Limb (tissue), 2 donors: ENCODE data around the gene NLE1.
A peak's percentile ranks its signal among the peaks of the same experiment; 100 is the strongest.
"Not testable (repeated sequence)": the region's sequence is repeated elsewhere in the genome, so short reads cannot be mapped to it uniquely, and the experiment has no call there.

Experiments
- DNase-seq, 2 donors: peaks; one replicate each; pipeline ENCODE4 v3.0.0-alpha.2; 2016; ENCODE audit errors: extremely low spot score in 2 of 2

Gene NLE1

DNA sequence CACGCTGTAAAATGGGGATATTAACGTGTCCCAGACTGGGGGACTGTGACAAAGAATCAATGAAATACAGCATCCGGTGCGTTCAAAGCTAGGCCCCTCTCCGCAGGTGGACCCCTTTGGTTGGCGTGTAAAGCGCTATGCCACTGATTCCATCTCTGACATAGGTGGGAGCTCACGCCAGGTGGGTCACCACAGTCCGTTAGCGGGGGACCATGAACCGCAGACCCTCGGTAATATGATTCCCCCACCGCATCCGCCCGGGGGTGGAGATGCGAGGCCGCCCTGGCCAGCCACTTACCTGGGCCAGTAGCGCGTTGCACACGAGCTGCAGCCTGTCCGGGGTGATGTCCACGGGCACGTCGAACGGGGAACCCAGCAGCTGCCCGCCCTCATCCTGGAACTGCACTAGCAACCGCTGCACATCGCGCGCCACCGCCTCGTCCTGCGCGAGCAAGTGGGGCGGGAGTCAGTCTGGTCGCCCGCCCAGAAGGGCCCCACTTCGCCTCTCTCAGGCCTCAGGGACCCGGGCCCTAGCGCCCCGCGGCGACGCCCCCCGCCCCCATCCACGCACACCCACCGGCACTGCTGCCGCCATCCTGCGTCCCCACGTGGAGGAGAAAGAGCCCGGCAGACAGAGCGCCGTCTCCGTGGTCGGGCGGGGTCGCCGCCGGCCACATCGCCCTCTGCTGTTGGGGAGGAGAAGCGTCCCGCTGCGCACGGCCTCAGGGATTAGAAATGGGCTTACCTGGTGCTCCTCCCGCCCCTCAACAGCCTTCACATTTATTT, at the start of gene NLE1:
Gene NLE1, minus strand, starts transcription at position 623 of the 786 bp plus-strand sequence. Its CDS starts 28 bp downstream, at position 595.
- peak; percentile 72 to 91 for DNase-seq

DNA sequence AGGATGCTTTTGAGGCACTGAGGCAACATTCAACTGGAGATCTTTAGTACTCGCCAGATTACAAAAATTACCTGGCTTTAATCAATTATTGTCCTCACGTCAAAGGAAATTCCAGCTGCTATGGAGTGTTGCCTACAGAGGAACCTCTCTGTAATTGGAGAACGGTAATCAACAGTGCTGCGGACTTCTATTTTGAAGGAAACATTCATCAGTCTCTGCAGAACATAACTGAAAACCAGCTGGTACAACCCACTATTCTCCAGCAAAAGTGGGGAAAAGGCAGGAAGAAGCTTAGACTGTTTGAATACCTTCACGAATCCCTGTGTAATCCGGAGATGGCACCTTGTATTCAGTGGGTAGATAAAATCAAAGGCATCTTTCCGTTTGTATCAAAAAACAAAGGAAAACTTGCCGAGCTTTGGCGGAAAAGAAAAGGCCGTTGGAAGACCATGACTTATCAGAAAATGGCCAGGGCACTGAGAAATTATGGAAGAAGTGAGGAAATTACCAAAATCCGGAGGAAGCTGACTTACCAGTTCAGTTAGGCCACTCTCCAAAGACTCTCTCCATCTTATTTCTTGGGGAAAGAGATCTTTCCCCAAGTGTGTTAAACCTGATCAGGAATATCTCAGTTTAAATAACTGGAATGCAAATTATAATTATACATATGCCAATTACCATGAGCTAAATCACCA, 49.0 kb upstream of the NLE1 start:
- no peak for DNase-seq

DNA sequence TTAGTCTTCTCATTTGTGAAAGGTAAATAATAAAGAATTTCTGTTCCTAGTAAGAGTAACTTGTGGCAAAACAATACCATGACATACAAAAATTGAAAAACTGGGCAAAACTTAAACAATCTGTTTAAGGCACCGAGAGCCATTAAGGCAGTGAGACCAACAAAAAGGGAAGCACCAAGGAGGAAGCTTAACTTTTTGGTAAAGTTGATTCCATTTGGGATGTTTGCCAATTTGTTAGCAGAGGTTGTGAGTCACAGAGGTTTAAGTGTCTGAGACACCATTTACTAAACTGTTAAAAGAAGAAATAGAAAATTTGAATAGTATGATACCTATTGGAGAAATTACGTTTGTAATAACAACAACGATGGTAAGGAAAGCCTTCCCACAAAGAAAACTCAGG, 47.2 kb upstream of the NLE1 start:
- no peak for DNase-seq

DNA sequence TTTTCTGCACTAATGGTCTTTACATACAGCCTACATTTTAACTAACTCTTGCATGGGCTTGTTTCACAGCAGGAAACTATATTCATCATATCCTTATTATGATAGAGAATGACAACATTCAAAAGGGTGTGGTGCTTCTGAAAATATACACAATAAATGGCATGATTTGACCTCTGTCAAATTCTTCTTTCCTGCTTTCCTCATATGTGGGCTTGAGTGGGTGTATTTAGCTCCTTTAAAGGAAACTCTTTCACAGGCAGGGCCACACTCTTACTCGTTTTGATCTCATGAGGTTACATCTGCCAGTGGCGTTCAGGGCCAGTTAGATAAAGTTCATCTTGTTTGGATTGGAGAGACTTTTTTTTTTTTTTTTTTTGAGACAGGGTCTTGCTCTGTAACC, 46.0 kb upstream of the NLE1 start:
- DNase-seq = no peak

DNA sequence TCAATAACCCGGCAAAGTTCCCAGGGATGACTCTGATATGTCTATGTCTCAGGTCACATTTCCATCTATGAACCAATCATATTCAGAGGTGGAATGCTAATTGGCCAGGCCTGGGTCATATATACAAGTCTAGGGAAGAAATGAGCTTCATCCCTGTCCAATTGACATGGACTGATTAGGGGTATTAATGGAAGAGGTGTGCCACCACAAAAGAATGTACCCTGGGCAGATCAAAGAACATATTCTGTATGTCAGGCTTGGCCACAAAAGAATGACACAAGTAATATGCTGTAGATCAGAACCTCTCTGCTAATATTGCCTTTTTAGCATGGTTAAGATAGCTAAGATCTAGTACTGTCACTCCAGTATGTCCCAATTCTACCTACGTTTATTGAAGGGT, 45.4 kb upstream of the NLE1 start:
- no peak for DNase-seq

- DNase-seq = no peak
Measured at GRCh38 chr17:35185849-35186248, 43.7 kb upstream of the NLE1 start.

GRCh38 chr17:35184274-35184673, 42.2 kb upstream of the NLE1 start:
- no peak for DNase-seq

DNA sequence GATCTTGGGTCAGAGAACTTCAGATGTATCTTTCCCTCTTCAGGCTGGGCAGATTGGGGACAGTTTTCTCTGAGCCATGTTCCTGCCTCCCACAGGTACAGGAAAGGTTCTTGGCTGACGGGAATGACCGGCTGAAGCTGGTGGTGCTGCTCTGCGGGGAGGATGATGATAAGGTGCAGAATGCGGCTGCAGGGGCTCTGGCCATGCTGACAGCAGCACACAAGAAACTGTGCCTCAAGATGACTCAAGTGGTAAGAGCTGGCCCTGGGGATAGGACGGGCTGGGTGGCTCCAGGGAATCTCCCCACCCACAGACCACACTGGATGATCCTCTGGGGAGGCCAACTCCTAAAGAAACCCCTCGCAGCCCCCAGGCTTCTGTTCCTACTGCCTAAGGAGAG, 41.2 kb upstream of the NLE1 start:
- DNase-seq = no peak

DNA sequence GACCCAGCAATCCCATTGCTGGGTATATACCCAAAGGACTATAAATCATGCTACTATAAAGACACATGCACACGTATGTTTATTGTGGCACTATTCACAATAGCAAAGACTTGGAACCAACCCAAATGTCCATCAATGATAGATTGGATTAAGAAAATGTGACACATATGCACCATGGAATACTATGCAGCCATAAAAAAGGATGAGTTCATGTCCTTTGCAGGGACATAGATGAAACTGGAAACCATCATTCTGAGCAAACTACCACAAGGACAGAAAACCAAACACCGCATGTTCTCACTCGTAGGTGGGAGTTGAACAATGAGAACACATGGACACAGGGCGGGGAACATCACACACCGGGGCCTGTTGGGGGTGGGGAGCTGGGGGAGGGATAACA, 37.3 kb upstream of the NLE1 start:
- DNase-seq = not testable (repeated sequence)

GRCh38 chr17:35176897-35177296, 34.8 kb upstream of the NLE1 start:
- DNase-seq = no peak

DNA sequence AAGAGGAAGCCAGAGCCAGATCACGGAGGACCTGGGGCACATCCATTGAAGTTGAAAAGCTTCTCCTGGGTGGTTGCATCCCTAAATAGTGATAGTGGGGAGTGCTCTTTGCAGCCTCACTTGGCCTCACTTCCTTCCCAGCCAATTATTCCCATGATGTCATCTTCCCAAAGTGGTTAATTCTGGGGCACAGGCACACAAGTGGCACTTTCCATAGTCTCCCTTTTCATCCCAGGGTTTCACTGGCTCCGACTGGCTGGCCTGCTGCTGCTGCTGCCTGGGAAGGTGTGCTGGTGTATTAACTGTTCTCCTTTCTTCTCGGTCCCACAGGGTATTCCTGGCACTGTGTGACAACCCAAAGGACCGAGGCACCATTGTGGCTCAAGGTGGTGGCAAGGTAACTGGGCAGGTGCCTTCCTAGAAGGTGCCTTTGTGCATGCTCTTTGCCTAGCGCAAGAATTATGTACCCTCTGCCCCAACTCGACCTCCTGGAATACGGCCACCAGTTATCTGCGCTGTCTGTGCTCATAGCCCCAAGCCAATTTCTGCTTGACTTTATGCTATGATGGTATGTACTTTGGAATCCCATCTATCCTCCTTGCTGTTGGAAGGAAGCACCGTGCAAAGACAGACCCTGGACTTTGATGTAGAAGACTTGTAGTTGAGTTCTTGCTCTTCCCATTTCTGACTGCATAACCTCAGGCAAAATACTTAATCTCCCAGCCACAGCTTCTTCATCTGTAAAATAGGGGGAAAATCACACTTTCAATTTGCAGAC, 33.7 kb upstream of the NLE1 start:
- DNase-seq = no peak

GRCh38 chr17:35174835-35175334, 32.8 kb upstream of the NLE1 start:
- DNase-seq = no peak

- DNase-seq = not testable (repeated sequence)
Measured at GRCh38 chr17:35172321-35172720, 30.2 kb upstream of the NLE1 start.

- no peak for DNase-seq
Measured at GRCh38 chr17:35171834-35172233, 29.7 kb upstream of the NLE1 start.

GRCh38 chr17:35170968-35171771, 29.1 kb upstream of the NLE1 start:
- no peak for DNase-seq

DNA sequence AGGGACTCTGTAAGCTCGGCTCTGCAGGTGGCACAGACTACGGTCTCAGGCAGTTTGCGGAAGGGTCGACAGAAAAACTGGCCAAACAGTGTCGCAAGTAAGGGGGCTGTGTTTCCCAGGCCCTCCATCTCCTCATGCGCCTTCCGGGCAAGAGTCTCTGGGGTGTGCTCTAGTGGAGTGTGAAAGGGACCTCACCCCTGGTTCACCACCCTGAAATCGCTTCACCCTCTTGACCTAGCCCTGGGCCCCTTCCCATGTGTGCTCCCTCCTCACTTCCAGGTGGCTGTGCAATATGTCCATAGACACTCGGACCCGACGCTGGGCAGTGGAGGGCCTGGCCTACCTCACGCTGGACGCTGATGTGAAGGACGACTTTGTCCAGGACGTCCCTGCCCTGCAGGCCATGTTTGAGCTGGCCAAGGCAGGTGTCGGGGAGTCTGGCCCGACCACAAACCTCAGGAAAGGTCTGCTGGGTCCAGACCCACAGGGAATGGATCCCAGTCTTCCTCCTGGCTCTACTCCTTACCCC, 27.8 kb upstream of the NLE1 start:
- DNase-seq = no peak

DNA sequence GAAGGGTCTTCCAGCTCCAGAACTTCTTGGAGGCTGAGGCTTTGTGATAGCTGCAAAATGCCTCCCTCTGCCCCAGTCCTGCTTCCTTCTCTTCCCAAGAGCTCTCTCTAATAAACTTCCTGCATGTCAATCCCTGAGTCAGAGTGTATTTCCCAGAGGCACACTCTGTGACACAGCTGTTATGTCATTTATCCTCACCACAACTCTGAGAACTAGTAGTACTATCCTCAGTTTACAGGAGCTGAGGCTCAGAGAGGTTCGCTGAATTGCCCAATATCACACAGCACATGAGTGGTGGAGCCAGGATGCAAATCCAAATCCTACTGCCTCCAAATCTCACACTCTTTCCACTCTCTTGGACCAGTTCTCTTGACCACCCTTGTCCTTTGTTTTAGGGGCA, 25.6 kb upstream of the NLE1 start:
- DNase-seq = no peak

GRCh38 chr17:35167046-35167445, 24.9 kb upstream of the NLE1 start:
- no peak for DNase-seq

DNA sequence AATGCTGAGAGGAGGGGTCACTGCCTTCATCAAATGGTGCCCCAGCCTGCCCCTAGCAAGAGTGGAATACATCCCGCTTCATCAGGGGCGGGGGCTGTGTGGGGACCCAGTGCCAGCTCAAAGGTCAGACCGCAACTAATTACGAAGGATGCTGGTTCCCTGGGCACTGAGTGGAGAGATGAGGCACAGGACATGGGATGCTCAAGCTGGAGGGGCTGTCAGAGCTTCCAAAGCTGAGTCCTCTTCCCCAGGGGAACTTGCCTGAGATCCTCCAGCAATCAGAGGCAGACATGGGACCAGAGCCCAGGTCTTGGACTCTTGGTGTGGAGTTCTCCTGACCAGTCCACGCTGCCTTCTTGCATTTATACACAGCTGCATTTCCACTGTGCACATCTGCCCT, 24.4 kb upstream of the NLE1 start:
- no peak for DNase-seq

GRCh38 chr17:35164716-35165115, 22.6 kb upstream of the NLE1 start:
- no peak for DNase-seq

GRCh38 chr17:35163886-35164285, 21.8 kb upstream of the NLE1 start:
- no peak for DNase-seq
